ENCODE data around the gene PRMT6.
"Not testable (repeated sequence)": the region's sequence is repeated elsewhere in the genome, so short reads cannot be mapped to it uniquely, and the experiment has no call there.

- TF ChIP-seq, protein P1, sequence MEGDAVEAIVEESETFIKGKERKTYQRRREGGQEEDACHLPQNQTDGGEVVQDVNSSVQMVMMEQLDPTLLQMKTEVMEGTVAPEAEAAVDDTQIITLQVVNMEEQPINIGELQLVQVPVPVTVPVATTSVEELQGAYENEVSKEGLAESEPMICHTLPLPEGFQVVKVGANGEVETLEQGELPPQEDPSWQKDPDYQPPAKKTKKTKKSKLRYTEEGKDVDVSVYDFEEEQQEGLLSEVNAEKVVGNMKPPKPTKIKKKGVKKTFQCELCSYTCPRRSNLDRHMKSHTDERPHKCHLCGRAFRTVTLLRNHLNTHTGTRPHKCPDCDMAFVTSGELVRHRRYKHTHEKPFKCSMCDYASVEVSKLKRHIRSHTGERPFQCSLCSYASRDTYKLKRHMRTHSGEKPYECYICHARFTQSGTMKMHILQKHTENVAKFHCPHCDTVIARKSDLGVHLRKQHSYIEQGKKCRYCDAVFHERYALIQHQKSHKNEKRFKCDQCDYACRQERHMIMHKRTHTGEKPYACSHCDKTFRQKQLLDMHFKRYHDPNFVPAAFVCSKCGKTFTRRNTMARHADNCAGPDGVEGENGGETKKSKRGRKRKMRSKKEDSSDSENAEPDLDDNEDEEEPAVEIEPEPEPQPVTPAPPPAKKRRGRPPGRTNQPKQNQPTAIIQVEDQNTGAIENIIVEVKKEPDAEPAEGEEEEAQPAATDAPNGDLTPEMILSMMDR (IDR thresholded peaks at IDR 0.05), result not testable (repeated sequence)
- TF ChIP-seq POLR2A (IDR thresholded peaks at IDR 0.05), result not testable (repeated sequence)
Measured at GRCh38 chr1:107038874-107039273, 17.6 kb upstream of the PRMT6 start.
